Raji (cell line): ENCODE results near the gene SEZ6L2.

ENCODE experiments used
- POLR2A ChIP-seq: IDR thresholded peaks from 2 replicates; pipeline ENCODE4 v1.6.1; 2011; ENCODE audit warnings: low read depth, low read length, control low read depth; ENCODE audit not compliant: insufficient read depth

SEZ6L2 gene

DNA sequence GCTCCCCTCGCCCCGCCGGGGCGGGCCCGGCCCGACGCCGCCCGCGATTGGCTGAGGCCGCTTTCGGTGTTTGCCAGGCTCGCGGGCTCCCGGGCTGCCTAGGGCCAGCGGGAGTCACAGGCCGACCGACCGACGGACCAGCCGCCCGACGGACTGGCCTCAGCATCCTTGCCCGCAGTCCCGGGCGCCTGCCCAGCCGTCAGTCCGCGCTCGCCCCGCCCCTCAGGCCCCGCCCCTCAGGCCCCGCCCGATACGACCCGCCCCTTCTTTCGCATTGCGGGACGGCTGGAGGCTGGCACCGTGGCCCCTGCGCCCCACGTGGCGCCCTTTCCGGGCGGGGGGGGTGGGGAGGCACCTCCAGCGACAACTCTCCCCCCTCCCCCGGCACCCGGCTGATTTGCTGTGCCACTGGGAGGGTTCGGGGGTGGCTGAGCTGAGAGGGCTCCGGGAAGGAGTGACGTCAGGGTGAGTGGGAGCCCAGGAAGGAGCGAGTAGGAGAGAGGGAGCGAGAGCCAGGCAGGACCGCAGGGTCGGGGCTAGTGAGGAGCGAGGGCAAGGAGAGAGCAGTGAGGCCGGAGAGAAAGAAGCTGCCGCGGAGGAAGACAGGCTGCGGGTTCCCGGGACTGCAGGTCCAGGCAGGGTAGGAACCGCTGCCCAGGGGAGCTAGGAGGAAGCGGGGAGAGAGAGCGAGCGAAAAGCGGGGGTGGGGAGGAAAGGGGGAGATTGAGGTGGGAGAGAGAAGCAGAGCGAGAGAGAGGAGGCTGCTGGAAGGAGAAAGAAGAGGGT is 945 bp upstream of the SEZ6L2 start, which contains the start of gene ASPHD1:
TSS of gene ASPHD1 (plus strand) at position 387 of the 786 bp plus-strand sequence. CDS start 484 bp downstream, outside the sequence.
- no peak for TF ChIP-seq POLR2A

DNA sequence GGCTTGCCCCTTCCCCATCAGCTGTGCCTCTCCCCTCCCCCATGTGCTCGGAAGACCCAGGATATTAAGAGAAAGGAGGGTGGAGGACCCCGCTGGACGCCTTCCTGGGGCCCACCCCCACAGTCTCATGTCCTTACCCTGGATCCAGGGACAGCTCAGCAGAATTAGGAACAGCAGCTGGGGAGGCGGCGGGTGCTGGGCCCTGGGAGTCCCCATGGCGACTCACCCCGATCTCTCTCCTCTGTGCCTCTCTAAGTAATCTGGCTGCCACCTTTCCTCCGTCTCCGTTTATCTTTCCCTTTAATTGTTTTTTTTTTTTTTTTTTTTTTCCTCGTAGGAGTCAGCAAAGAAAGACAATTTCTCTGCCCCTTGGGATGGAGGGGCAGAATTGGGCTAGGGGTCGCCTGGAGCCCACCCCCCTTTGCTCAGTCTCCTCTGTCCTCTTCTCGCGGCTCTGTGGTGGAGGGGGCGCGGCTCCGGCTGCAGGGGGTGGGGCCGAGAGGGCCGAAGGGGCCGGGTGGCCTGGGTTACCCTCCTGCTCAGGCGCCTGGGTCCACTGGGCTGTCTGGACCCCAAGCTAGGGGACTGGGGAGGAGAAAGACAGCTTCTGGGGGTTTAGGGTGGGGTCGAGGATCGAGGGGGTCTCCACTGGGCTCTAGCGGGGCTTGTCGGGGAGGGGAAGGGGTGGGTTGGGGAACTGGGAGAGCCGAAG is 390 bp downstream of the SEZ6L2 start:
- no peak for TF ChIP-seq POLR2A

DNA sequence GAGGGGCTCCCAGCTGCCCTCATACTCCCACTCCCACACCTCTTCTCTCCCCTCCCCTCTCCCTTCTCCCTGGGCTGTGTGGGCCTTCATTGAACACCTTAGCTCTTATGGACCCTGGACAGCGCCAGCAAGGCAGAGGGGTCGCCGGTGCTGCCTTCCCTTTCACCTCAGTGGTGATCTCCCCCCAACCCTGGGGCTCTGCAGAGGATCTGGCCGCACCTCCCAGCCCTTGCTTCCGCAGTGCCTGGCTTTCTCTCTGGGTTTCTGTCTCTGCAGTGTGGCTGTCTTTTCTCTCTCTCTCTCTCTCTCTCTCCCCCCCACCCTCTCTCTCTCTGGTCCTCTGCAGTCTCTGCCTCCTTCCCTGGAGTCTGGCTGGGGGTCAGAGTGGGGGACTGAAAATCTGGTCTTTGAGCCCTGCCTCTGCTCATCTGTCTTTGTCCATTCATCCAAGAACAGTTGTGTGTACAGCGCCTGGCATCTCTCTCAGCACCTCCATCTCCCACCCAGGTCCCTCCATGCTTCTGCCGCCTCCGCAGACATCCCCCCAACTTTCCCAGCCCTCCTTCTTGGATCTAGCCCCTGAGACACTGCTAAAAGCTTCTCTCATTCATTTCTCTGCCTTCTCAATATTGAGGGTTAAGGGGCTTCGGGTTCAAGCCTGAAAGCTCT is 1.1 kb downstream of the SEZ6L2 start:
- TF ChIP-seq POLR2A: no peak

DNA sequence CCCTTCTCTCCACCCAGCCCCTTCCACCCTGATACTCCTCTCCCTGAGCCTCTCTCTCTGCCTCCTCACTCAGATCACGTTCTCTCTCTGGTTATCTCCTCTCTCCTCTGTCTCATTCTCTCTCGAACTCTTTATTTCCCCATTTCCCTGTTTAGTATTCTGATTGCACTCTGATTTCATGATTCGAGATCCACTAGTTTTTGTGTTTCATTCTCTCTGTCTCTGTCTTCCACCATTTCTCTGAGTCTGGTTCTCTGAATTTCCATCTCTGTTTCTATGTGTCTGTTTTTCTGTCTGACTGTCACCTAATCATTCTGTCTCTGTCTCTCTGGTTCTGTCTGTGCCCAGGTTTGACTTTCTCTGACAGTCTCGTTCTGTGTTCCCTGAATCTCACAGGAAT is 2.0 kb downstream of the SEZ6L2 start:
- no peak for TF ChIP-seq POLR2A

DNA sequence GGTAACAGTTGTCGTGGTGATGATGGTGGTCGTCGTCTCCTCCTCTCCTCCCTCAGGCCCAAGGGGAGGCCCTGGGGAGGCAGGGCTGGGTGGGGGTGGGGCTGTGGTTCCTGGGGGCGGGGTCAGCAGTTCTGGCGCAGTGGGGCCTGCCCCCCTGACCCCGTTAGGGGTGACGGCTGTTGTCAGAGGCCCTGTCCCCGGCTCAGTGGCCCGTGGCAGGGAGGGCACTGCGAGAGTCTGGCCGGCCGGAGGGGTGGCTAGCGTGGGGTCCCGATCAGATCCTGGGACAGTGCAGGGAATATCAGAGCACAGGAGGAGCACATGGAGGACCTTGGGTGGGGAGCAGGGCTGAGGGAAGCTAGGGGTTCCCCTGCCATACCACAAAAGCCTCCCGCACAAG is 2.5 kb downstream of the SEZ6L2 start:
- TF ChIP-seq POLR2A: no peak

DNA sequence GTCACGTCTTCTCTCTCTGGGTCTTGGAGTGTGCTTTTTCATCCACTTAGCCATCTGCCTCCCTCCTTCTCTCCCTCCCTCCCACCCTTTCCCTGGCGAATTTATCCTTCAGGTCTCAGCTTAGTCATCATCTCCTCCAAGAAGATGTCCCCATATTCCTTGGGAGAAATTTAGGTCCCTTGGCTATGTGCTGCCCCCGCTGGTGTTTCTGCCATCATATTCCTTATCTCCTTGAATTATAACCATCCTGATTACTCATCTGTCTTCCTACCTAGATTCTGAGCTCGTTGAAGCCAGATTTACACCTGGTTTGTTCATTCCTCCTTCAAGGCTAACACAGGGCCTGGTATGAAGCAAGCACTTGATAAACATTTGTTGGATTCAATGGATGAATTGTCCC is 5.0 kb downstream of the SEZ6L2 start:
- TF ChIP-seq POLR2A: no peak

DNA sequence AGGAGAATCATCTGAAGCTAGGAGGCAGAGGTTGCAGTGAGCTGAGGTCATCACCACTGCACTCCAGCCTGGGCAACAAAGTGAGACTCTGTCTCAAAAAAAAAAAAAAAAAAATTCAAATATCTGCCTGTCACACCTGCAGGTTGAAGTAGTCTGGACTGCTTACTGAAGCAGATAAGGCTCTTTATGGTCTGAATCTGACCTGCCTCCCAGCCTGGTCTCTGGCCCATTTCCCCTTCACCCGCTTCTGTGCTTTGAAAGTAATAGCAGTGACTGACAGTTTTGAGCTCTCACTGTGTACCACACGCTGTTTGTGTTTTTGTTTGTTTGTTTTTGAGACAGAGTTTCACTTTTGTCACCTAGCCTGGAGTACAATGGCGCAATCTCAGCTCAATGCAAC is 5.8 kb downstream of the SEZ6L2 start:
- no peak for TF ChIP-seq POLR2A

DNA sequence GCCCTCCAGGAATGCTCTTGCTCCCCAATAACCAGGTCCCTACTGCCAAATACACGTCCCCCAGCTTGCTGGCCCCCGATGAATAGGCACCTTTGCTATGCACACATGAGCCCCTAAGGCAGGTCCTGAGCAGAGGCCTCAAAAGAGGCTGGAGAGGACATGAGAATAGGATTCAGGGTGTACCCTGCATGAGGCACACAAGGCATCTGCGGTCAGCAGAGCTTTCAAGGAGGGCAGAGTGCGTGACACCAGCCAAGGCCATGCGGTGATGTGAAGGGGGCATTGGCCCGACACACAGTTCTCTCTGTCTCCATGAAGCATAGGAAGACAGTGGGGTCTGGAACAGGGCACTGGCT is 6.9 kb downstream of the SEZ6L2 start:
- TF ChIP-seq POLR2A: no peak

DNA sequence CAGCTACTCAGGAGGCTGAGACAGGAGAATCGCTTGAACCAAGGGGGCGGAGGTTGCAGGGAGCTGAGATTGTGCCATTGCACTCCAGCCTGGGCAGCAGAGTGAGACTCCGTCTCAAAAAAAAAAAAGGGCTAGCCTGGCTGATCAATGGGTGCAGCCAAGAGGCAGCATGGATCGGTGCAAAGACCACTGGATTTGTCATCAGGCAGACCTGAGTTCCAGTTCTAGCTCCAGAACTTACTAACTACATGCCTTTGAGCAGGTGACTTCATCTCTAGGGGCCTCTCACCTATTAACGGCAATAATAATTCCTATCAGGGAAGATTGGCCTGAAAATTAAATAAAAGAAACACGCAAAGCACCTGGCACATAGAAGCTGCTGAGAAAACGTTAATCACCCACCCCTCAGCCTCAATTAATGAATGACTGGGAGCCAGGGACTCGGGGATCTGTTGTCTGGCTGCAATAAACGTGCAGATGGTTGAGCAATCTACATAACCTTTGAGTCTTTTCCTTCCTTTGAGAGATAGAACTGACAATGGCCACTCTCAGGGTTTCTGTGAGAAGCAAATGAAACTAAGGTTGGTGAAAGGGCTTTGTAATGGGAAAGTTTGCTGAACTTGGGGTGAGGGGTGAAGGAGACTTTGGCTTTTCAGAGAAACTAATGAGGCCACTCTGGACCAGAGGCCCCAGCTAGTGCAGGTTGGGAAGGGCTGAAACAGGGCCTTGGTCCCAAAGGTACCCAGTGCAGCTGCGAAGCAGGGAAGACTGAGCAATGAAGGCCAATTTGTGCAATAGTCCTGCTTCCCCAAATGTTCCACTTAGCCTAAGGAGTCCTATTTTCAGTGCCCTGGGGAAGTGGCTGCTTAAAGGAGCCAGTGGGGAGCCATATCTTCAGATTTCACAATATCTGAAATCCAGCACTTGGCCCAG is 7.6 kb downstream of the SEZ6L2 start:
- no peak for TF ChIP-seq POLR2A

DNA sequence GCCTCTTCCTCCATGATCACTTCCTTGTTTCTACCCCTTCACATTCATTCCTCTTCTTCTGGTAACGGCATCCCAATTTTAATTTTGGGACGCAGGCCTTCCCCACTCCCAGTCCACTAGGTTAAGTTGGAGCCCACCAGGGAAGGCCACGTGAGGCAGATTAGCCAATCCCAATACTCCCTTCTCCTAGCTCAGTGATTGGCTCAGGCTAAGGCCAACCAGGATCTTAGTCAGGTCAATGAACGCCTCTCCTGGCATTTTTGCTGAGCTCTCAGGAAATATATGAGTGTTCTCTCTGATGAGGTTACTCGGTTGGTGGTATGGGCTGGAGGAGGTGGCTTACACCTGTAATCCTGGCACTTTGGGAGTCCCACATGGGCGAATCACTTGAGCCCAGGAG is 15.4 kb downstream of the SEZ6L2 start:
- TF ChIP-seq POLR2A: no peak

DNA sequence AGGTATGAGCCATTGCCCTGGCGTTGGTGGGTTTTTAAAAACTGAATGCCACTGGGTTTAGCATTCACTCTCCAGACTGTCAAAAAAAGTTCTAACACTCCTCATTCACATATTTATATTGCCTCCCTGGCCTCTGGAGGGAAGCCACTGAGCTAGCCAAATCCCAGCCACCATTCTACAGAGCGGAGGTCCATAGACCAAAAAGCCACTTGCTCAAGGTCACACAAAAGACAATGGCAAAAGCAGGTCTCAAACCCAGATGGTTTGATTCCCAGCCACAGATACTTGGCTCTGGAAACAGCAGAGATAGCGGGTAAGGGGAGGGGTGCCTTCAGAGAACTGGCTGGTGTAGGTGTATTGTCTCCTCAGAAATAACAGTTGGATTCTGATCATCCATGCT is 18.3 kb downstream of the SEZ6L2 start:
- TF ChIP-seq POLR2A: no peak

DNA sequence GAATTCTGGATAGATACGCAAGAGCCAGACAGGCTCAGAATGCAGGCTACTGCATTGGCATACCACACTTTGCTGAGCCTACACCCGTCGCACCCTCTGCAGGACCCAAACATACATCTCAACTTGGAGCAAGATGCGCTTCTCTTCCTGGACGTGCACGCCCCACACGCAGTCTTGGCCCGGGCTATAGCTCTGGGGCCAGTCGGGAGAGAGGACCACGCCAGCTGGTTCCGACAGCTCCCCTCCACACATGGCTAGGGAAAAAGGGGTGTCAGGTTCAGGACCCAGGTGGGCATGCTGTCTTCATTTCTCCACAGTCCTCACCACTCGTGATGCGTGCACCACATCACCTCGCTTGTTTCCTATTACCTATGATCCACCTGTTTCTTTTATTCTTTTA is 21.2 kb downstream of the SEZ6L2 start:
- TF ChIP-seq POLR2A: no peak

DNA sequence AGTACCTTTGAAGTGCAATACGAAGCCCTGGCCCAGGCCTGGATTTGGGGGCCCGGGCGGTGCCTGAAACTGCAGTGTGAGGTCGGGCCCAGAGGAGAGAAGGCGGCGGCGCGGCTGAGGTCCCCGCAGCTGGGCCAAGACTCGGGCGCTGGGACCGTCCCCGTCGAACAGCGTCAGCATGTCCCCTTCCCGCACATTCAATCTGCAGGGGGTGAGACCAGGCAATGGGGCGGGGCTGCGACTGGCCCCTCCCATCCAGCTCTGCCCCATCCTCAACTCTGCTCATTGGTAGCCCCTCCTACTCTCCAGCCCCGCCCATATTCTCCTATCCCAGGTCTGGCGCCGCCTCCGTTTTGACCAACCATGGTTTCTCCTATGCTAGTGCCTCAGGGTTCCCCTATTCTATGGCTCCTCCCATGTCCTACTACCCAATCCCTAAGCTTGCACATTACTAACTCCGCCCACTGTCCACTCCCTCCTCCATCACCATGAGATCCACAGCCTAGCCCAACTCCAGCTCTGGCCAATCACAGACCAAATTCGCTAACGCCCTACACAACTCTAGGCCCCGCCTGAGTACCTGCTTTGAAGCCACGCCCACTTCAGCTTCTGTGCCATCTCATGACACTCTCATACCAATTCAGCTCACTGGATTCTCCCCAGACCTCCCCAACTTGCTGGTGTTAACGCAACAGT is 21.9 kb downstream of the SEZ6L2 start:
- TF ChIP-seq POLR2A: no peak

DNA sequence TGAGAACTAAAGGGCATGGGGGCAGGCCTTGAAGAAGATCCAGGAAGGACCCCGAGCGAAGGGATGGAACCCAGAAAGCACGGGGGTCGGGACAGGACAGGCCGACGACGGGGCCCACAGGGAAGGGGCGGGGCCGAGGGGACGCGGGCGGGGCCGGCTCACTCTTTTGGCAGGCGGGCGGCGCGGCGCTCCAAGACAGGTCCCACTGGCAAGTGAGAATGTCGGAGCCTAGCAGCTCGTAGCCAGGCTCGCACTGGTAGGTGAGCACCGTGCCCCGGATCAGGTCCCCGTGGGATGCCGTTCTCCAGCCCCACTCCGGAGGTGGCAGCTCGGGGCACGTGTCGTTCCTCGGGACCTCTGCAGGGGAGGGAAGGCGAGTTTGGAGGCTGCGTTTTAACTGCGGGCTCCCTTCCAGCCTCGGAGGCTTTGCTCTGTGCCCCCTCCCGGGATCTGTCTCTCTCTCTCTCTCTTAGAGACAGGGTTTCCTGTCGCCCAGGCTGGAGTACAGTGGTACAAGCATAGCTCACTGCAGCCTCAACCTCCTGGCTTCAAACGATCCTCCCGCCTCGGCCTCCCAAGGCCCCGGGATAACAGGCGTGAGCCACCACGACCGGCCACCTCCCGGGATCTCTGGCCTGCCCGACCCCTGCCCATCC is 22.6 kb downstream of the SEZ6L2 start:
- no peak for TF ChIP-seq POLR2A
